SKM-1 (cell line): ENCODE measurements around the gene MPIG6B.

Experiments
- DNase-seq: peaks from one replicate; lab custom pipeline; 2025; ENCODE audit not compliant: unreplicated experiment; lab: John Stamatoyannopoulos, UW

MPIG6B gene

DNA sequence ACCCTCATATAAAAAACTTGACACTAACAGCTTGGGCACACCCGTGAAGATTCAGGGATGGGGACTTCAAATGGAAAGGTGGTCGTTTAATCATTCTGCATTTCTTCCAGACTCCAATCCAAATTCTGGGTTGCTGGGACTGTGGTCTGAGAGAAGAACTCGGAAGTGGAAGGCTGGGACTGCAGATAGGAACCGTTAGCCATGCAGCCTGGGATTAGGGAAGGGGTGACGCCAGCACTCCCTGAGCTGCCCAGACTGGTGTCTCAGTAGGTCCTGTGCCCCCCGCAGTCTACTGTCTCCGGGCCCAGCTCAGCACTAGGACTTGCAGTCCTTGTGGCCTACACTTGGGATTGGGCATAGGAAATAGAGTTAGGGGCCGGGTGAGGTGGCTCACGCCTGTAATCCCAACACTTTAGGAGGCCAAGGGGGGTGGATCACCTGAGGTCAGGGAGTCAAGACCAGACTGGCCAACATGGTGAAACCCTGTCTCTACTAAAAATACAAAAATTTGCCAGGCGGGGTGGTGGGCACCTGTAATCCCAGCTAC, 13.7 kb downstream of the MPIG6B start:
- no peak for DNase-seq

DNA sequence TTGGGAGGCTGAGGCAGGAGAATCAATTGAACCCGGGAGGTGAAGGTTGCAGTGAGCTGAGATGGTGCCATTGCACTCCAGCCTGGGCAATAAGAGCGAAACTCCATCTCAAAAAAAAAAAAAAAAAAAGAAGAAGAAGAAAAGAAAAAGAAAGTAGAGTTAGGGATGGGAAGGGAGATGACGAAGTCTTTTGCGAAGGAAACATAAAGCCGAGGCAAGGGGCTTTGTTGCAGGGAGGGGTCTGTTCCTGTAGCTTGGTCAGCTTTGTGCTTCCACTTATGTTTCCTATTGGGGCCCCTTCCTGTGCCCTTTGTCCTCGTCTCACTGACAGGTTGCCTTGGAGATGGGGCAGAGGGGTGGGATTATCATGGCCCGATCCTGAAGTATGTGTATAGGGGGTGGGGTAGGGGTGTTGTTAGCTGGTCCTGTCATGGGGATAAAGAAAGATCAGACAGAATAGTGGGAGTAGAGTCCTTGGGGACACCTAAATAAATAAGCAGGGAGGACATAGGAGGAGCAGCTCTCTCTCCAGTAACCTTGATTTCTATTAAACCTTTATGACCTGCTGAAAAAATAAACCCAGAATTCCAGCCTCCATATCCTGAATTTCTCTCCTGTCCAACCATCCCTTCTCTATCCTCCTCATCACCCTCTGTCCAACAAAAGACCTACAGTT, 14.3 kb downstream of the MPIG6B start:
- DNase-seq, result peak; percentile 76

DNA sequence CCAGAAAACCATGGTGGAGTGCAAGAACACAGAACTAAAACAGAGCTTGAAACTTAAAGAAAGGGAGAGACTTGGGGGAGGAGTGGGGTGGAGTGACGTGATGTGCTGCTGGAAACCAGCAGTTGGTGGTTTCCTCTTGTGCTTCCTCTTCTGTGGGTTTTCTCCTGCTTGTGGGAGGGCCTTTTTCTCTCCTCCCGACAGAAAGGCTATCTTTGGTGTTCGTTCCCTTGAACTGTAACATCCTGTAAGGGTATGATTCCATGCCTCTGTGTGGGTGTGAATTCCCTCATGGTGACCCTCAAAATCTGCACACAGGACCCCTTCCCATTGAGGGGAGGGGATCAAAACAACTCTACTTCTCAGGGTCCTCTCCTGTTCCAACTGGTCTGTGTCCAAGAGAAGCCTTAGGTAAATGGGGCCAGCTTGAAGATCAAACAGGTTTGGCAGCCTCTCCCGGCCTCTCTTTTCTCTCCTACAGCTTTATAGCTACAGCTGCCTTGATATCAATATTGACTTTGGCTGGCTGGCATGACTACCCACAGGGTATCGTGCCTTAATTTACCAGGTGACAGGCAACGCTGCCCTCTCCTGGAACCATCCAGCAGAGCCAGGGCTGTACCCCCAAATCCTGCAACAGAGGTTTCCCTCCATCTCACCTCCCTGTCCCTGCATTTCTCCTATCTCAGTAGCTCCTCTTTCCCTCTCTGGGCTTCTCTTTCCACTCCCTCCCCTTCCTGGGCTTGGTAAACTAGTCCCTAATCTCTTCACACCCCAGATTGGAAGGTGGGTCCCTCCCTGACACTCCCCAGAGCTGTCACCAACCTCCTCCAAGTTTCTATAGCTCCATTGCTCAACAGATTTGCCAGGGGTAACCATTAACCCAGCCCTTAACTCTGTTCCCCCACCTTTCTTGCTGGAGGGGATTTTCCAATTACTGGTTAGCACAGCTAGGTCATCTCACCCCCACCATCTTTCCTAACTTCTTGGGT, 15.1 kb downstream of the MPIG6B start:
- peak; percentile 98 for DNase-seq

DNA sequence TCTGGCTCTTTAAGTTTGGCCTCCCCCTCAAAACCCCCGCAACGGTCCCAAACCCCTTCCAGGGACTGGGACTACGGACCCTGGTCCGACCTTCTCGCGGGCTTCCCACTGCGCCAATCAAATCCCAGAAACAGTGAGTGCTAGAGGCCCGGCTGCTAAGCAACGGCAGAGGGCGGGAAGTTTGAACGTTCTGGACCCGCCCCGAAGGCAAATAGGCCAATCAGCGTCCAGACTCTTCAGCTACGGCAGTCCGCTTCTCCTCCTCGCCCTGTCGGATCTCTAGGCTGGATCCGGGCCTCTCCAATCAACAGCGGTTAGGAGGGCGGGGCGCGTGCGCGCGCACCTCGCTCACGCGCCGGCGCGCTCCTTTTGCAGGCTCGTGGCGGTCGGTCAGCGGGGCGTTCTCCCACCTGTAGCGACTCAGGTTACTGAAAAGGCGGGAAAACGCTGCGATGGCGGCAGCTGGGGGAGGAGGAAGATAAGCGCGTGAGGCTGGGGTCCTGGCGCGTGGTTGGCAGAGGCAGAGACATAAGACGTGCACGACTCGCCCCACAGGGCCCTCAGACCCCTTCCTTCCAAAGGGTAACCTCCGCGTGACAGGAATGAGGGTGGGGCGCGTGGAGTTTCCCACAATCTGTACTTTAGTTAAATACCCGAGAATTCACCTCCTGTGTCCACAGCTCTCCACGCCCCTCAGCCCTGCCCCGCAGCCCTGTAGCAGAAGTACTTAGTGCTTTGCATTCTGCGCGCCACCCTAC, 16.6 kb downstream of the MPIG6B start, which contains the start of gene MSH5:
Gene MSH5 (plus strand): TSS at position 367 of the 758 bp plus-strand sequence. CDS start 462 bp downstream, outside the sequence.
- DNase-seq, result peak; percentile 99

DNA sequence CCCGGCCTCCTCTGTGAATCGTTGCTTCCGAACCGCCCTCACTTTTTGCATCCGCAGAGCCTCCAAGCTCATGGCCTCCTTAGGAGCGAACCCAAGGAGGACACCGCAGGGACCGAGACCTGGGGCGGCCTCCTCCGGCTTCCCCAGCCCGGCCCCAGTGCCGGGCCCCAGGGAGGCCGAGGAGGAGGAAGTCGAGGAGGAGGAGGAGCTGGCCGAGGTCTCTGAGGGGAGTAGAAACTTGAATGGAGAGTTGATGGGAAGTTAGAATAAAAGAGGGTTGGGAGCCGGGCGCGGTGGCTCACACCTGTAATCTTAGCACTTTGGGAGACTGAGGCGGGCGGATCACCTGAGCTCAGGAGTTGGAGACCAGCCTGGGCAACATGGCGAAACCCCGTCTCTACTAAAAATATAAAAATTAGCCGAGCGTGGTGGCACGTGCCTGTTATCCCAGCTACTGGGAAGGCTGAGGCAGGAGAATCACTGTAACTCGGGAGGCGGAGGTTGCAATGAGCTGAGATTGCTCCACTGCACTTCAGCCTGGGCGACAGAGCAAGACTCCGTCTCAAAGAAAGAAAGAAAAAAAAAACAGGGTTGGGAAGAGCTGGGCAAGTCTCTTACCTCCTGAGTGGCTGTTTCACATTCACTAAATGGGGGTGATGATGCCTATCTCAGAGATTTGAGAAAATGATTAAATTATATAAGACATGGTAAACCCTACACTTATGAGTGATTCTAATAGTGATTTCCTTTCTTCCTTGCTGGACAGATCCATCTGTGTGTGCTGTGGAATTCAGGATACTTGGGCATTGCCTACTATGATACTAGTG, 17.4 kb downstream of the MPIG6B start:
- peak; percentile 16 for DNase-seq

DNA sequence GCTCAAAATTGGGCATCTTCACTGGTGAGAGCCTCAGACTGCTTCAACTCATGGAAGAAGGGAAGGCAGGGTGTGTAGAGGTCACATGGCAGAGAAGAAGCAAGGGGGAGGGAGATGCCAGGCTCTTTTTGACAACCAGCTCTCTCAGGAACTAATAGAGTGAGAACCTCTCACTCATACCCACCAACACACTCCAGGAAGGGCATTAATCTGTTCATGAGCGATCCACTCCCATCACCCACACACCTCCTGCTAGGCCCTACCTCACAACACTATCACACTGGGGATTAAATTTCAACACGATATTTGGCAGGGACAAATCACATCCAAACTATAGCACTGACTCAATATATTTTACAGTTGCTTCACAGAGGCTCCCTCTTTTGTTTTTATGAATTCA, 18.6 kb downstream of the MPIG6B start:
- DNase-seq, result no peak

DNA sequence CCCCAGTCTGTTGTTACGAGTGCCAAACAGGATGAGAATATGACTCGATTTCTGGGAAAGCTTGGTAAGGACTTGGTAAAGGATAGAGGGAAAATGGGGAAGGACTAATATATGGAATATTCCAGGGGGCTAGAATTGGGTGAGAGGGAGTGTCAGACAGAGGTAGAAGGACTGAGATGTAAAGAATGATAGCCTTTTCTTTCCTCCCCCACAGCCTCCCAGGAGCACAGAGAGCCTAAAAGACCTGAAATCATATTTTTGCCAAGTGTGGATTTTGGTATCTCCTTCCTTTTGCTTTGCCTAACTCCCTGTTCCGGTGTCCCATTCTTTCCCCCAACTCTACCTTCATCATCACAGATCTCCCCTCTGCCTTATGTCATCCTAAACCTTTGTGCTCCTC, 19.7 kb downstream of the MPIG6B start:
- no peak for DNase-seq

DNA sequence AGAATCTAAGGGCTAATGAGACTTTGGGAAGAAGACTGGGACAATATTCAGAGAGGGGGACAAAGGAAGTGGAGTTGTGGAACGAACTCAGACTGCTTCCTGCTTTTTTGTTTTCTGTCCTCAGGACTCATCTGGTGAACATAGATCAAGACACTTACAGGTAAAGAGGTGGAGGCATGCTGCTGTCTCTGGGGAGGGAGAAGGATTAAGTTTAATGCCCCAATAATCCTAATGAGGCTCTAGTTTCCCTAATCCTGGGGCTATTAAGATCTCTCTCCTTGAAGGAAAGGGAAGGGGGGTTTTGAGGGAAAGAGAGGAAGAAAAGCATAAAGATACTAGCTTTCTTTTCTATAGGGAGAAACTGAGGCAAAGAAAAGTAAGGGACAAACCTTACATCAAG, 21.2 kb downstream of the MPIG6B start:
- no peak for DNase-seq

DNA sequence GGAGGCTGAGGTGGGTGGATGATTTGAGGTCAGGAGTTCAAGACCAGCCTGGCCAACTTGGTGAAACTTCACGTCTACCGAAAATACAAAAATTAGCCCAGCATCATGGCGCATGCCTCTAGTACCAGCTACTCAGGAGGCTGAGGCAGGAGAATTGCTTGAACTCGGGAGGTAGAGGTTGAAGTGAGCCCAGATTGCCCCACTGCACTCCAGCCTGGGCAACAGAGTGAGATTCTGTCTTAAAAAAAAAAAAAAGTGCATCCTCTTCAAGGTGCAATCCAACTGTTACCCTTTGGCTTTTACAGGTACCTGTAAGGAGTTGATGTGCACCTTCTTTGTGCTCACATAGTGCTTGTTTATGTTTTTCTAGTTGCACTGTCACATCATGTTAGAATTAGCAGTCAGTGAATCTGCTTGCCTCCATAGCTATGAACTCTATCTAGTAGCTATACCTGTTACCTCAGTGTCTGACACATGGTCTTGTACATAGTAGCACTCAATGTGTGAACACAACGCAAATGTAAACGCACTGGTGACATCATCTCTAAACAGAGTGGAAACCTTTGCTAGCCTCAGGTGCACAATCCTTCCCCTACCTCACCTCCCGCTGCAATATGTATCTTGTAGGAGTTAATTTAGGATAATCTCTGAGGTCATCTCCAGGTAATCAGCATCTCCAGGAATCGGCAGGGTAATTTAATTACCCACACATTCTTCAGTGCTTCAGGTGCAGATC, 26.3 kb downstream of the MPIG6B start:
- no peak for DNase-seq

DNA sequence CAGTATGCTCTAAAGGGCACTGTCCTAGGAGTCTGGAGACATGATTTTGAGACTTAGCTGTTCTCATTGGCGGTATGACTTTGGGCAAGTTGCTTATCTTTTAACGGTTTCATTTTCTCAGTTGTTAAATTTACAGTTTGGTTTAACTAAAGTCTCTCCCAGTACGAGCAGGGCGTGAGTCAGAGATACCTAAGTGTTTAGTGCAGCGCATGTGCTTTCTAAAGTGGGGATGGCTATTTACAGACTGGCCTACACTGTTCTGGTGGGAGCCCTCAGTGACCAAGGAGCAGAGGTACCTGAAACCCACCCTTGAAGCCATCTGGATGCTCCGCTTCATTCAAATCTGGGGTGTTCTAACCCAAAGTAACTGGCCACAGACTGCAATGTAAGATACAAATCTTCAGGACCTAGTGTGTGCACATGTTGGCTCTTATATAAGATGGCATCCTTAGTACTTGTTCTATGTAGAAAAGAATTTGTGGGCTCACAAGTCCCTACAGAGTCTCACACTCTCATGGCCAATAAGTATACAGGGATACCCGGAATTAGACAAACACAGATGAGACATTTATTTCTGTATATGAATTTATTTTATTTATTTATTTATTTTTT, 27.3 kb downstream of the MPIG6B start:
- DNase-seq, result no peak

DNA sequence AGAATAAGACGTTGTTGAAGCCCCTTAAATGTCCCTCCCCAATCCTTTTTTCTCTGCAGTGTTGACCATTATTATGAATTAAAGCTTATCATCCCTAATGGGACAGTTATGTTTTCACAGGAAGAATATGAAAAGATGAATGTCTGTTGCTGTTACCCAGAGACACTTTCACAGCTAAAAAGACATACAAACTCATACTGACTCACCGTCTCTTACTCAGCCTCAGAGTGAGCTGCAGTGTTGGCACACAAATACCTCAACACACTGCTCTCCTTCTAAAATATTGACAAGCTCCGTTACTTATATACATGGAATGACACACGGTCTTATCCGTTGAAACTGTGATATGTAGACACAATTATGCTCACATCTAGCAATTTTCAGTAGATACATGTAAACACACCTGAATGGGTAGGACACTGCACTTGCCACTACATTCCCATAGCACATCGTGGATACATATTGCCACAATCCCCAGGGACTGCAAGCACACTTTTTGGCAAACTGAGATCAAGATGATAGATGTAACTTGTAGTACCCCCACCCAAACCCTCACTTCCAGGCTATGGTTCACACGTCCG, 29.7 kb downstream of the MPIG6B start:
- no peak for DNase-seq

DNA sequence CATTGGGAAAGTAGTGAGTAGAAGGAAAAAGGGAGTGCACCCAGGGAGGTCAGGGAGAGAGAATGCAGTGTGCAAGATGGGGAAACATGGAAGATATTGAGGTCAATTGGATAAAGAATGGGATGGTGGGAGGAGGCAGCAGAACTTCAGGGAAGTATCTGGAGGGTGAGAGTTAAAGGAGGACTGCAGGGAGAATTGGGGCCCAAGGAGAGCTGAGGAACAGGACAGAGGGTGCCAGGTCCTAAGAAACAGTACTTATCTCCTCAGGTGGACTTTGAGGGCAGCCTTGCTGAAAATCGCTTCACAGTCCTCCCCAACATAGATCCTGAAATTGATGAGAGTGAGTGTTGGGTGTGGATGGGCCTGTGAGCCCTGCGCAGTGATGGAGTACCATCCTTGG, 35.1 kb downstream of the MPIG6B start:
- DNase-seq, result no peak

DNA sequence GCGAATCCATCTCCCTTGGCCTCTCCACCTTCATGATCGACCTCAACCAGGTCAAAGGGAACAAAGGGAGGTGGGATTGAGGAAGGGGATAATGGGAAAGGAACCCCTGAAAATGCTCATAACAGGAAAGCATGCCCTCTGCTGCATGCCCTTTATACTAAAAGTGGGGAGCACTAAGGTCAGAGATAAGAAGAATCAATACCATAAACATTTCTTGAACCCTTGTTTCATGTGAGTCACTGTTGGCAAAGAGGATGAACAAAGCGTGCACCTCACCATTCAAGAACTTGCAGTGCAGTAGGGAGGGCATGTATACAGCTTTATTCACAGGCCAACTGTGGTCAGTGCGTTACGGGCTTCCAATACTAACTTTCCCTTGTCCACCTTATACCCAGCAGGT, 37.6 kb downstream of the MPIG6B start:
- no peak for DNase-seq

DNA sequence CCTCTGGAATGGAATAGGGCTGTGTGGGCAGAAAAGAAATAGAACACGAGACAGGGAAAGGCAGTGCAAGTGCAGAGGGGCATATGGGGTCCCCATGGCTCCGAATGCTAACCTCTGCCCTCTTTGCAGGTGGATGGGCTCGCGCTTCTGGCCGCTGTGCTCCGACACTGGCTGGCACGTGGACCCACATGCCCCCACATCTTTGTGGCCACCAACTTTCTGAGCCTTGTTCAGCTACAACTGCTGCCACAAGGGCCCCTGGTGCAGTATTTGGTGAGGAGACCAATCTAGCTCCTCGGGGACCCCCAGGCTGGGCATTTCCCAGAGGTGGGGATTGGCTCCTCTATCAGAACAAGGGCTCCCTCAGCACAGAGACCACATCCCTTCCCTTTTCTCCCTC, 38.2 kb downstream of the MPIG6B start:
- no peak for DNase-seq

DNA sequence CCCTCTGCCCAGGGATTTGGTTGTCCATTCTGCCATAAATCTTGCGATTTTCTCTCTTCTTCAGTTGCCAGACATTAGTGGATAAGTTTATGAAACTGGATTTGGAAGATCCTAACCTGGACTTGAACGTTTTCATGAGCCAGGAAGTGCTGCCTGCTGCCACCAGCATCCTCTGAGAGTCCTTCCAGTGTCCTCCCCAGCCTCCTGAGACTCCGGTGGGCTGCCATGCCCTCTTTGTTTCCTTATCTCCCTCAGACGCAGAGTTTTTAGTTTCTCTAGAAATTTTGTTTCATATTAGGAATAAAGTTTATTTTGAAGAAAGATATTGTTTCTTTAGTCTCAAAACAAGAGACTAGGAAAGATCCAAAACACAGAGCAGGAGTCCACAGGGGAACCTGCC, 39.2 kb downstream of the MPIG6B start, which contains the start of gene SAPCD1:
Gene SAPCD1 (plus strand): TSS at position 301 of the 400 bp plus-strand sequence. CDS start 399 bp downstream, outside the sequence.
- DNase-seq, result no peak

DNA sequence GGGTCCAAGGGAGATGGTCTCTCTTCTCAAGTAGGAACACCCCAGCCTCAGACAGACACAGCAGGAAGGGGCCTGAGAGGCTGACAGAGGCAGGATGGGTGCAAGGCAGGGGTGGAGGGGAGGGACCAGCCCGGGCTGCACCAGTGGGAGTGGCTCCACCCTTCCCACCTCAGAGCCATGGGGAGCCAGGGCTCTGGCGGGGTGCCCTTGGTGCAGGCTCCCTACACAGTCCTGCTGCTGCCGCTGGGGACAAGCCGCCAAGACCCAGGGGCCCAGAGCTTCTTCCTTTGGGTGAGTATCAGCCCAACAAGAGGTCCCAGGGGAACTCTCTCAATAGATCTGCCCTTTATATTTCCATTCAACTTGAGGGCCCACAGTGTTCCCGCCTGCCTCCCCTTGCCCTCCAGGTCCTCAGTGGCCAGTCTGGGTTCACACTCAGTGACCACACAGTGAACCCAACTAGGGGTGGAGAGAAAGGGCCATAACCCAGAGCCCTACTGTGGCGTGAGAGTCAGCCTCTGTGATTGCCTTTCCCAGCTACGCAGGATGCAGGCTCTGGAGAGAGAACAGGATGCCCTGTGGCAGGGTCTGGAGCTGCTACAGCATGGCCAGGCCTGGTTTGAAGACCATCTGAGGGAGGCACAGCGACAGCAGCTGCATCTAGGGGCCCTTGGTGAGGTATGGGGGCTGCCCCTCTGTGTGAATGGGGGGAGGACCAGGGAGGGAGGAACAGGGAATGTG, 39.9 kb downstream of the MPIG6B start:
- DNase-seq, result no peak

DNA sequence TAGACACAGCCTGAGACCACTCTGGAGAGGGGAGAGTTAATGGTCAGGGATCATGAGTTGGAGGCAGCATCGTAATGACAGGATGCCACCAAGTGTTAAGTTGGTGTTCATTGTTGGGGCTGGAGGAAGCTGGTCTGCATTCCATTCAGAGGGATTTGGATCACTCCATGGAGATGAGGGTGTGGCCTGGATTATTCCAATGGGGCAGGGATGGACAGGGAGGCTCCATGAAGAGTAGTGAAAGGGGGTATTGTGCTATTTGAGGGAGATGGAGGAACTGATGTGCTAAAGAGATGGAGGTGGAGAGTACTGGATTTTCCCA, 40.4 kb downstream of the MPIG6B start:
- DNase-seq, result no peak

DNA sequence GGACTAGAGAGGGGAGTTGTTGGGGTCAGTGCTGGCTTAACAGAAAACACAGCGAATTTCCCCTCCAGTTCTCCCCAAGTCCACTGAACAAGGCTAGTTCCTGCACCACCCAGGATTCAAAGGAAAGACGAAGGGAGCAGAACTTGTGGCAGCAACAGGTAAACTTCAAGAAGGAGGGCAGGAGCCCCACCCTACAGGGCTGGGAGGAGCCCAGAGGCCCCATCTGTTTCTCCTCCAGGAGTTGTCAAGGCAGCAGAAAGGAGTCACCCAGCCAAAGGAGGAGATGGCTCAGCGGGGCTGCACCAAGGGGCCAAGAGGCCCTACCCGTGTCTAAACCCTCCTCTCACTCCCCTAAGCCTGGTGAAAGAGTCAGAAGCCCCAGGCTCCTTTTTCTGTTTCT, 41.0 kb downstream of the MPIG6B start:
- DNase-seq, result no peak
